Activated naive CD4-positive, alpha-beta T cell treated with anti-CD3 and anti-CD28 coated beads, Interleukin-2, amount 50 U/mL, for 16 hours (primary cell): ENCODE results near the gene EPHB4.
"Not testable (repeated sequence)": the region's sequence is repeated elsewhere in the genome, so short reads cannot be mapped to it uniquely, and the experiment has no call there.

ENCODE experiments used
- DNase-seq: peaks from one replicate; pipeline ENCODE4 v3.0.0-alpha.2; 2020

The EPHB4 gene

GRCh38 chr7:100783804-100784203 is 43.5 kb downstream of the EPHB4 start:
- no peak for DNase-seq

- DNase-seq: no peak
Measured at GRCh38 chr7:100781255-100781654, 46.1 kb downstream of the EPHB4 start.

GRCh38 chr7:100779359-100779758 is 48.0 kb downstream of the EPHB4 start:
- no peak for DNase-seq

GRCh38 chr7:100778061-100778621 is 49.2 kb downstream of the EPHB4 start:
- no peak for DNase-seq

DNA sequence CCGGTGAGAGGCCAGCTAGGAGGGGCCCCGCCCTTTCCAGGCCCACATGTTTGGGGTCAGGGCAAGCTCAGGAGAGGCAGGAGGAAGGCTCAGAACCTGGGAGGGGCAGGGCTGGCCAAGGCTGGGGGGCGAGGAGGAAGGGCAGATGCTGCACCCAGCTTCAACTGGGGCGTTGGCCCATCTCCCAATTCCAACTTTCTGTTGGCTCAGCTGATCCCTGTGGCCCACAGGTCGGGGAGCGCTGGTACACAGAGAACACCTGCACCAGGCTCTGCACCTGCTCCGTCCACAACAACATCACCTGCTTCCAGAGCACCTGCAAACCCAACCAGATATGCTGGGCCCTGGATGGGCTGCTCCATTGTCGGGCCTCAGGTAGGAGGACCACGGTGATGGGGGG is 53.8 kb downstream of the EPHB4 start:
- no peak for DNase-seq

GRCh38 chr7:100768784-100769183 is 58.5 kb downstream of the EPHB4 start:
- no peak for DNase-seq

DNA sequence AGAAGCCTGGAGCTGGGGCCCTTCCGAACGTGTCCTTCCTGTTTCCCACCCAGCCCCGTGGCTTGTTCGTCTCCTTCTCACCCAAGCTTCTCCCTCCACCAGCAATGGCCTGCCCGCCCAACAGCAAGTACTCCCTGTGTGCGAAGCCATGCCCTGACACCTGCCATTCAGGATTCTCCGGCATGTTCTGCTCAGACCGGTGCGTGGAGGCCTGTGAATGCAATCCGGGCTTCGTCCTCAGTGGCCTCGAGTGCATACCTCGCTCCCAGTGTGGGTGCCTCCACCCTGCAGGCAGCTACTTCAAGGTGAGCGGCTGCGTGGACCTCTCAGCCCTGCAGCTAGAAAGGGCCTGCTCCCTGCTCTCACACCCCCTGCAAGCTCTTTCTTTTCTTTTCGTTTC is 62.1 kb downstream of the EPHB4 start:
- DNase-seq: no peak

GRCh38 chr7:100764841-100765240 is 62.5 kb downstream of the EPHB4 start:
- DNase-seq: no peak

DNA sequence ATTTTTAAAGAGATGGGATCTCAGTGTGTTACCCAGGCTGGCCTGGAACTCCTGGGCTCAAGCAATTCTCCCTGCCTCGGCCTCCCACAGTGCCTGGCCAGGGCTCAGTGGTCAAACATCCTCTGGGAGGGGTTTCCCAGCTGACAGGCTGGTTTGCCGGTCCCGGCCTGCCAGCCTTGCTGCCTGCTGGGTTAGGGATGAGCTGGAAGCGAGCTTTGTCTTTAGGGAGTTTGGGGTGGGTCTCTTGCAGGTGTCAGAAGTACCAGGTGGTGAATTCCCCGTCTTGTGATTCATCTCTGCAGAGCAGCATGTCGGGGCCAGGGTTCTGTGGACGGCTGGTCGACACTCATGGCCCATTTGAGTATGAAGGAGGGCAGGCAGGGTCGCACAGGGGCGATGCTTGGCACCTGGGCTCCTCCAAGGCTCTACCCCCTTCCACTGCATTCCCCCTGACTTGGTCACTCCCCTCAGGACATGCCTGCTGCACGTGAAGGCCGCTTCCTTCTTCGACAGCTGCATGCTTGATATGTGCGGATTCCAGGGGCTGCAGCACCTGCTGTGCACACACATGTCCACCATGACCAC is 63.7 kb downstream of the EPHB4 start:
- no peak for DNase-seq

- not testable (repeated sequence) for DNase-seq
Measured at GRCh38 chr7:100762841-100763240, 64.5 kb downstream of the EPHB4 start.

GRCh38 chr7:100759357-100760171 is 67.8 kb downstream of the EPHB4 start:
- no peak for DNase-seq

DNA sequence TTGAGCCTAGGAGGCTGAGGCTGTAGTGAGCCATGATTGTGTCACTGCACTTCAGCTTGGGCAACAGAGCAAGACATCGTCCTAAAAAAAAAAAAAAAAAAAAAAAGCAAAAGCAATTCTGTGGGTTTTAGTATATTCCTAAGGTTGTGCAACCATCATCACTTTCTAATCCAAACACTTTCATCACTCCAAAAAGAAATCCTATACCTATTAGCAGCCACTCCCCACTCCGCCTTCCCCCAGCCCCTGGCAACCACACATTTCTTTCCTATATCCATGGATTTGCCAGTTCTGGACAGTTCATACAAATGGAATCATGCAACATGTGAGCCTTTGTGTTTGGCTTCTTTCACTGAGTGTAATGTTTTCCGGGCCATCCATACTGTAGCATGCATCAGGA is 73.6 kb downstream of the EPHB4 start:
- DNase-seq: no peak

DNA sequence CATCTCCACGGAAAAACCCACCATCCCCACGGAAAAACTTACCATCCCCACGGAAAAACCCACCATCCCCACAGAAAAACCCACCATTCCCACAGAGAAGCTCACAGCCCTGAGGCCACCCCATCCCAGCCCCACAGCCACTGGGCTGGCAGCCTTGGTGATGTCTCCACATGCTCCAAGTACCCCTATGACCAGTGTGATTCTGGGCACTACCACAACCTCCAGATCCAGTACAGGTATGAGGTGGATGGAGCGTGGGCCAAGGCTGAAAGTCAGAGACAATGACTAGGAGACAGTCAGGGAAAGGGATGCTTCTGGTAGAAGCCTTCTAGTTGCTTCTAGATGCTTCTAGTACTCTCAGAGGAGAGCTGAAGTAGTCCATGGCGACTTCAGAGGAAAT is 74.3 kb downstream of the EPHB4 start:
- DNase-seq: no peak
